Ascending aorta (tissue), 2 donors: ENCODE measurements around the gene CANT1. TPM values are rescaled to one million over a fixed set of nuclear protein-coding genes. Genes with fewer than 3 reads are reported as not detected.
A peak's percentile ranks its signal among the peaks of the same experiment; 100 is the strongest.
"Not testable (repeated sequence)": the region's sequence is repeated elsewhere in the genome, so short reads cannot be mapped to it uniquely, and the experiment has no call there.

Experiments used
- DNase-seq, 2 donors: peaks; one replicate each; pipeline ENCODE4 v3.0.0-alpha.2; 2019; ENCODE audit warnings: low spot score in 2 of 2
- H3K27ac ChIP-seq, 2 donors: fragments of 200-600 bp; sonication (generic); one replicate each; pipeline ENCODE4 v1.5.1; 2016 to 2017; ENCODE audit warnings: mild to moderate bottlenecking in 1 of 2
- H3K27me3 ChIP-seq: fragments of 200-600 bp; sonication (generic); one replicate; pipeline ENCODE4 v1.5.1; 2017
- H3K36me3 ChIP-seq, 2 donors: fragments of 200-600 bp; sonication (generic); one replicate each; pipeline ENCODE4 v1.5.1; 2016
- H3K4me1 ChIP-seq, 2 donors: fragments of 200-600 bp; sonication (generic); one replicate each; pipeline ENCODE4 v1.5.1; 2016 to 2017; ENCODE audit warnings: mild to moderate bottlenecking in 1 of 2
- H3K4me3 ChIP-seq, 2 donors: fragments of 200-600 bp; sonication (generic); one replicate each; pipeline ENCODE4 v1.5.1; 2016 to 2017; ENCODE audit warnings: mild to moderate bottlenecking in 1 of 2
- H3K9me3 ChIP-seq, 2 donors: fragments of 200-600 bp; sonication (generic); one replicate each; pipeline ENCODE4 v1.5.1; 2016
- CTCF ChIP-seq, 3 experiments: fragments of 200-600 bp in 2 of 3; fragments of 450-650 bp in 1 of 3; sonication (generic) in 2 of 3; IDR thresholded peaks; one replicate each; pipeline ENCODE4 v1.5.1; 2016 to 2019; ENCODE audit warnings: antibody characterized with exemption in 3 of 3, mild to moderate bottlenecking in 1 of 3, moderate library complexity in 1 of 3
- intact Hi-C: fragments of 100-400 bp; cut with DNase I; formaldehyde crosslinking; loops from one replicate; pipeline ENCODE4 v1.15.1; 2023
- total RNA-seq: library from RNA; depleted of rRNA; stranded (reverse); fragments of >200 nt; gene quantifications from one replicate; pipeline ENCODE4 v1.1.0, GENCODE V29; 2016

CANT1 gene
- total RNA-seq, 1 donor from 2014 or later = 67.2 TPM

- intact Hi-C loops = loop anchor here (5.0 to 10.0 kb wide), 2 partner anchors 87 to 281 kb away; no protein-coding TSS in a partner anchor
- Histone ChIP-seq H3K36me3 (no peaks in the 10 kb centered on the region), H3K4me3 (peak within 1 kb of the TSS; percentile 68 to 93), H3K27me3 (no peaks in the 10 kb centered on the region), H3K9me3 (no peaks in the 10 kb centered on the region), H3K4me1 (peaks cover 38 to 79% of the 10 kb centered on the region in 2 donors), H3K27ac (peak within 1 kb of the TSS; percentile 86 to 89)
- DNase-seq = peak in 1 of 2 donors; percentile 77
- peak; percentile 51 to 66 (median 61) for TF ChIP-seq CTCF (IDR thresholded peaks at IDR 0.05)
Measured at GRCh38 chr17:79023886-79024771, 14.6 kb upstream of the CANT1 start, which contains the start of gene C1QTNF1. Gene C1QTNF1, plus strand, starts transcription at chr17:79024169. Its CDS starts 19,800 bp downstream, at chr17:79043969.

GRCh38 chr17:79023180-79023705 is 13.7 kb upstream of the CANT1 start:
- H3K4me3 ChIP-seq = peak overlapping the region; percentile 68 to 93
- peak in 1 of 2 donors; percentile 73 for DNase-seq
- H3K4me1 ChIP-seq = peaks cover 38 to 81% of the 10 kb centered on the region in 2 donors
- H3K27me3 ChIP-seq = no peaks in the 10 kb centered on the region
- no peaks in the 10 kb centered on the region for H3K9me3 ChIP-seq
- no peak for TF ChIP-seq CTCF (IDR thresholded peaks at IDR 0.05)
- no peaks in the 10 kb centered on the region for H3K36me3 ChIP-seq
- intact Hi-C loops = loop anchor here (5.0 to 10.0 kb wide), 2 partner anchors 86 to 282 kb away; no protein-coding TSS in a partner anchor
- H3K27ac ChIP-seq = peak overlapping the region; percentile 86 to 89

- H3K4me3 ChIP-seq = peak overlapping the region in 1 of 2 donors; percentile 93
- no peaks in the 10 kb centered on the region for H3K9me3 ChIP-seq
- no peak for TF ChIP-seq CTCF (IDR thresholded peaks at IDR 0.05)
- H3K27me3 ChIP-seq = no peaks in the 10 kb centered on the region
- H3K4me1 ChIP-seq = peaks cover 34 to 74% of the 10 kb centered on the region in 2 donors
- H3K36me3 ChIP-seq = no peaks in the 10 kb centered on the region
- peak overlapping the region; percentile 86 to 89 for H3K27ac ChIP-seq
- intact Hi-C loops = loop anchor here (5.0 to 10.0 kb wide), 2 partner anchors 85 to 282 kb away; no protein-coding TSS in a partner anchor
- peak in 1 of 2 donors; percentile 90 for DNase-seq
Measured at GRCh38 chr17:79022507-79022991, 13.0 kb upstream of the CANT1 start.

DNA sequence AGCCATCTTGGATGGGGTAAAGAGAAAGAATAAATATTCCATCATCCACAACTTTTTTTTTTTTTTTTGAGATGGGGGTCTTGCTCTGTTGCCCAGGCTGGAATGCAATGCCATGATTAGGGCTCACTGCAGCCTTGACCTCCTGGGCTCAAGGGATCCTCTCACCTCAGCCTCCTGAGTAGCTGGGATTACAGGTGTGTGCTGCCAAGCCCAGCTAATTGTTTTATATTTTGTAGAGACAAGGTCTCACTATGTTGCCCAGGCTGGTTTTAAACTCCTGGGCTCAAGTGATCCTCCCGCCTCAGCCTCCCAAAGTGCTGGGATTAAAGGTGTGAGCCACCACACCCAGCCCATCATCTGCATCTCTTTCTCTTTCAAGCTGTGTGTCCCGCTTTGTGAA is 12.4 kb upstream of the CANT1 start:
- H3K9me3 ChIP-seq, H3K36me3 ChIP-seq, H3K4me3 ChIP-seq, H3K27me3 ChIP-seq: not testable (repeated sequence)
- peaks cover 28 to 67% of the 10 kb centered on the region in 2 donors for H3K4me1 ChIP-seq
- intact Hi-C loops = loop anchor here (2.0 to 10.0 kb wide), 3 partner anchors 15 to 283 kb away; no protein-coding TSS in a partner anchor
- DNase-seq = peak in 1 of 2 donors; percentile 37
- H3K27ac ChIP-seq = peak overlapping the region; percentile 86 to 89

- peak in 1 of 2 donors; percentile 65 for DNase-seq
- peaks cover 19 to 56% of the 10 kb centered on the region in 2 donors for H3K4me1 ChIP-seq
- no peaks in the 10 kb centered on the region for H3K27me3 ChIP-seq
- no peak for TF ChIP-seq CTCF (IDR thresholded peaks at IDR 0.05)
- peak overlapping the region; percentile 86 to 89 for H3K27ac ChIP-seq
- intact Hi-C loops = loop anchor here (1.0 to 10.0 kb wide), 4 partner anchors 16 to 284 kb away; no protein-coding TSS in a partner anchor
- no peaks in the 10 kb centered on the region for H3K9me3 ChIP-seq
- H3K4me3 ChIP-seq = peak overlapping the region in 1 of 2 donors; percentile 26
- H3K36me3 ChIP-seq = no peaks in the 10 kb centered on the region
Measured at GRCh38 chr17:79020631-79021301, 11.2 kb upstream of the CANT1 start.
